Peyer's patch (tissue), 4 donors: Measurements from ENCODE around the gene KCP.

Experiments used
- CTCF ChIP-seq, 6 experiments: fragments of 450-650 bp in 4 of 6; fragments of 200-600 bp in 2 of 6; sonication (generic) in 1 of 6; IDR thresholded peaks; one replicate each; pipeline ENCODE4 v1.5.1; 2017 to 2019; ENCODE audit warnings: antibody characterized with exemption in 6 of 6, mild to moderate bottlenecking in 3 of 6, moderate library complexity in 1 of 6
- POLR2A ChIP-seq, 2 donors: fragments of 450-650 bp; IDR thresholded peaks; one replicate each; pipeline ENCODE4 v1.5.1; 2017; ENCODE audit warnings: antibody characterized with exemption in 2 of 2, mild to moderate bottlenecking in 2 of 2, moderate library complexity in 2 of 2

- no peak for TF ChIP-seq CTCF (IDR thresholded peaks at IDR 0.05)
- TF ChIP-seq POLR2A (IDR thresholded peaks at IDR 0.05), result no peak
Observed at GRCh38 chr7:128877756-128878120, 32.8 kb downstream of the KCP start.
